Activated CD8-positive, alpha-beta memory T cell treated with anti-CD3 and anti-CD28 coated beads, Interleukin-2, amount 50 U/mL, for 1 hour (primary cell): ENCODE data around the gene BCL2.
"Not testable (repeated sequence)": the region's sequence is repeated elsewhere in the genome, so short reads cannot be mapped to it uniquely, and the experiment has no call there.

Source experiments
- DNase-seq: peaks from one replicate; pipeline ENCODE4 v3.0.0-alpha.2; 2020; ENCODE audit errors: extremely low read depth

Gene BCL2

DNA sequence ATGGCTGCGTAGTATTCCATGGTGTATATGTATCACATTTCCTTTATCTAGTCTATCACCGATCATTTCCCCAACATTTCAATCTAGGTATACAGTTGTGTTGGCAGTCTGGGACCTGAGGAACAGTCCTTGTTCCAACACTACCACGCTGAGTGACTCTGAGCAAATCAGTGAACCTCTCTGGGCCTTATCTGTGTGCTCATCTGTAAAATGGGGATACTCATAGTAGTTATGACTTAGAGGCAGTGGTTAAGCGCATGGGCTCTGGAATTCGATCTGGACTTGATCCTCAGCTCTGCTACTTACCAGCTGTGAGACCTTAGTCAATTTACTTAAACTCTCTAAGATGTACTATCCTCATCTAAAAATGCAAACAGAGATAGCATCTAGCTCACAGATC lies 85.1 kb downstream of the BCL2 start:
- DNase-seq: no peak

GRCh38 chr18:63233334-63233733 lies 86.2 kb downstream of the BCL2 start:
- DNase-seq: no peak

DNA sequence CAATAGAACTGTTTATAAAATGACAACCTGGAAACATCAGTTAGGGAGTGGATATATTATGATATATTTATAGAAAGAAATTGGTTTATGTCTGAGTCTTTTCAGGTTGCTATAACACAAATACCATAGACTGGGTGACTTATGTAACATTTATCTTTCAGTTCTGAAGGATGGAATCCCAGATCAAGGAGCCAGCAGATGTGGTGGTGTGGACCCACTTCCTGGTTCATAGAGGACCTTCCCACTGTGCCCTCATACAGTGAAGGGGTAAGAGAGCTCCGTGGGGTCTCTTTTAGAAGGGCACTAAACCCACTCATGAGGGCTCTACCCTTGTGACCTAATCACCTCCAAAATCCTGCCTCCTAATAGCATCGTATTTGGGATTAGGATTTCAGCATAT lies 86.7 kb downstream of the BCL2 start:
- no peak for DNase-seq

GRCh38 chr18:63229971-63230370 lies 89.6 kb downstream of the BCL2 start:
- DNase-seq: no peak

DNA sequence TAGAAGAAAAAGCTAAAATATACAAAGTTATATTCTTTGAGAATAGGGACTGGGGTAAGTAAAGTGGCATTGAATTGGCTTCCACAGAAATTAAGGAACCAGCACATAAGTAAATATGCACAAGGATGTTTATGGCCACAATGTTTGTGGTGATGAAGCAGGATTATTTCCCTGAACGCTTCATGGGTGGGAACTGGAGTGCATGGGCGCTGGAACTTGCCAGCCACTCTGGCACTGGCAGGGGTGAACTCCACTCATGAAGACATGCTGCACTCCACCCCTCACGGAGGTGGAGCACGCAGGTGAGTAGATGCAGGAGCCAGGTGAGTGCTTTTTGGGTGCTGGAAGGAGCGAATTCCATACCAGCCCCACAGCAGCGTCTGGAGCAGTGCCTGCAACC lies 94.1 kb downstream of the BCL2 start:
- DNase-seq: no peak

- no peak for DNase-seq
These were observed 94.9 kb downstream of the BCL2 start for GRCh38 chr18:63224630-63225029.

DNA sequence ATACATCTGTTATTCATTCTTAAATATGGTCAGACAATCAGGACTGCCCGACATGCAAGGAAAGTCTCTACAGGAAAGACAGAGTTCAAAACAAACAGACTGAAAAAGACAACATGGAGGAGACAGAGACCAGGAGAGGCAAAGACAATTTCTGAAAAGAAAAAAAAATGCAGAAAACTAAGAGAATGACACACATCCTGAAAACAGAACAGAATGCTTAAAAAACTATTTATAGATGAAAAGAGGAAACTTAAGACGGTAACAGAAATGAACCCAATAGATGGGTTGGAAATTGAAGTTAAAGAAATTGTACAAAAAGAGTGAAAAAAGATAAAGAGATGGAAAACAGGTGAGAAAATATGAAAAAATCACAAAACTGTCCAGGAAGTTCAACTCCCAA lies 95.7 kb downstream of the BCL2 start:
- DNase-seq: no peak

DNA sequence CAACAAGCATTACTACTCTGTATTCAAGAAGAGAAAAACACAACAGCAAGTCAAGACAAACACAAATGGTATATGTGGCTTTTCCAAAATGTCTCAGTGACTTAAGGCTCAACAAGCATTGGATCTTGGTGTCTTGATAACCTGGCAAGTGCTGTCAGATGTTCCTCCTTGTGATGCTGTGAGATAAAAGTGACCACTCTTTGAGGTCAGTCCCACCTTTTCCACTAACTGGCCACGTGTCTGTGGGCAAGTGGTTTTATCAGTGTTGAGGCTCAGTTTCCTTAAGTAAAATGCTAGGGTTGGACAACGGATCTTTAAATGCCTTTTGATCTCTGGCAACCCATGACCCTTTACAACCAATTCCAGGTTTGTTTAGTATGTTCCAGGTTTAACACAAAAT lies 98.7 kb downstream of the BCL2 start:
- DNase-seq: no peak

DNA sequence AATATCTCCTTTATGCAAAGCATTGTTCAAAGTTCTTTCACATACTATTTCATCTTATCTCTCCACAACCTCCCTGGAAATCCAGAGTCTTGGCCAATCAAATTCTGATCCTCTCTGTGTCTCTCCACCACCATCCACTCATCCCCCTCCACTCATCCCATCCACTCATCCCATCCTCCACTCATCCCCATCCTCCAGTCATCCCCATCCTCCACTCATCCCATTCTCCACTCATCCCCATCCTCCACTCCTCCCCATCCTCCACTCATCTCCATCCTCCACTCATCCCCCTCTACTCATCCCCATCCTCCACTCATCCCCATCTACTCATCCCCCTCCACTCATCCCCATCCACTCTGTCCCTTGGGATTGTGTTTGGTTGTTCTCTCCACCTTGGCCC lies 101.1 kb downstream of the BCL2 start:
- no peak for DNase-seq

DNA sequence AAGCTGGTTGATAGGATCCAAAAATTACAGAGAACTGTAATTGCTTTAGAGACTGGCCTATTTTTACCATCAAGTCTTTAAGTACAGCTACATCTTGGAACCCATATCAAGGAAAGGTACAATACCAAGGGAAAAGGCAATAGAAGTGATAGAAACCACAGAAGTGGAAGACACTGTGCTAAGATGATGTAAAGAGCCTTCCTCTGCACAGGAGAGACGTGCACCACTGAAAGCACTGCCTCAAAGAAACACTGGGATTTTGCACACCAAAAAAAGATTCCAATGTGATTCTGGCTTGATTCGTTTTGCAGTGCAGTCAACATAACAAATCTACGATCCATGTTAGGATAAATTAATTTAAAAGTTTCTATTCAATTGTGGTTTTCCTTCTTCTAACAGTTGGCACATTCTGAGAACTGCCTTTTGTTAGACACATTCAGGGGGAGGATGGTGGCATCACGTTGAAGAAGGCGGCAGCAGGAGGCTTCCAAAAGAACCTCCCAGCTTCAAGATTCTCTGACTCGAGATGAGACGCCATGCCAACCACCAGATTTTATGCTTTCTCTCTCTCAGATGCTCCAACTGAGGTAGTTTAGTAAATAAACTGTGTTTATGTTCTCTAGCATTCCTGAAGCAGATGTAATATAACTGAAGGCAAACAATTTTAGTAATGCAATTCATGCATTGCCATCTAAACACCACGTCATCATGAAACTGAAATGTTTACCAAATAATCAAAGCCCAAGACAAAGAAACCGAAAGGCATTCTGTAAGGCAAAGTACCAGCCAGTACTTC lies 102.9 kb downstream of the BCL2 start:
- DNase-seq: no peak

- no peak for DNase-seq
These were observed 105.5 kb downstream of the BCL2 start for GRCh38 chr18:63213936-63214671.

DNA sequence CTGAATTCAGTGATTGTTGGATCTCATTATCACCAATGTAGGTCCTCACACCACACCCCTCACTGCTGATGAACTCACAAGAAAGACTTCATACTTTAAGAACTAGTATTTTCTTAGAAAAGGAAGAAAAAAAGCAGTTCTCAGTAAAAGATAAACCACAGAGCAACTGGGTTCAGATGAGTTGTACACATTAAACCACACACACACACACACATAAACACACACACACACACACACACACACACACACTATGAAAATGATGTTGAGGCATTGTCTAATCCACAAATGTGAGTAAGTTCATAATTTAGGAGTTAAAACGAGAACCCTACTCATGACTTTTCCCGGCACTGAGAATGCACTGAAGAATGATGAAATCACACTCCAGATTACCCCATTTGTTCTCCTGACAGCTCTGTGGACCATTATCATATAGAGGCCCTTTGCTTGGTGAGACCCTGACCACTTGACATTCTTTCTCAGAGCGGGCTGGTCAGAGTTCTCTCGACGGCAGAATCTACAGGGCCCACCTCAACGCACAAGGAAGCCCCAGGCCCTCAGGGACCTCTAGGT lies 106.2 kb downstream of the BCL2 start:
- DNase-seq: no peak

DNA sequence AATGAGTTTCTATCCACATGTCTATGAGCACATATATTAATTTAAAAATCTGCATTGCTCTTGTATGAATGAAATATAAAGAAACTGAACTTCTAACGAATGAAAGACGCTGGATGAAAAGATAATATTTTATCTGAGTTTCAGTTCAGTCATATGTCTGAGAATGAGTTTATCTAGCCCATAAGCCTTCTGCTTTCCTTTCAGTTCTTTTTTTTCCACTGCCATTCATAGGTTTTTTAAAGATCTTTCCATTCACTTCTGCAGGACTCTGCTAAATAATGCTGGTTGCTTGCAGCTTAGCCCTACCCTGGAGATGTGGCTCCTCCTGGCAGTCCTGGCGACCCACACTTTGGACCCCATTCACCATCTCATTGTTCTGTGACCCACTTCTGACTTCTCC lies 109.0 kb downstream of the BCL2 start:
- no peak for DNase-seq

DNA sequence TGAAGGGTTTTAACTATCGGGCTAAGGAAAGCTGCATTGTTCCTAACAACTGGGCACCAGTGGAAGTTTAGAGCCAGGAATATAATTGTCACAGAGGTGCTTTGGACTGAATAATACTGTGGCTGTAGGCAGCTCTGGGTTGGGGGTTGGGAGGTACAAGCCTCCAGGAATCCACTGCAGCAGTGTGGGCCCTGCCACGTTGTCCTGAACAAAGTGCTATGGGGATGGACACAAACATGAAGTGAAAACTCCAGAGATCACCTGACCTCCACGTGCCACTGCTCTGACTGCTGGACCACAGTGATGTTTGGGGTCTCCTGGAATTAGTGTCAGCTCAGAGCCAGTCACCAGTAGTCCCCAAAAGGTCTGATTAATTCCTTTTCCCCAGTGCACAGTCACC lies 110.9 kb downstream of the BCL2 start:
- DNase-seq: no peak

DNA sequence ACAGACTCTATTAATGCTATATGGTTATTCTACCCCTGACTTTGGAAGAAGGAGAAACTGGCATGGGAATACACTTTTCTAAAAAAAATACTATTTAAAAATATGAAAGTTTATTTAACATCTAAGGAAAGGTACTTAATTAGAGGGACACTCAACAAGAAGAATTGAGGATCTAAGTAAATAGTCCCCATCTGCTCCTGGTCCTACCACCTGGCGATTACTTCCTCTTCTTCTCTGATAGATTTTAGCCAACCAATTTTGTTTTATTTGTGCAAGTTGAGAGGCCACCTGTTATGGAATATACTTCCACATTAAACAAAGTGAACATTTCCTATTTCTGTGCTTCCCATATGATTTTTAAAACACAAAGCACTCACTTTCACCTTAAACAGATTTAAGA lies 111.7 kb downstream of the BCL2 start:
- DNase-seq: no peak

DNA sequence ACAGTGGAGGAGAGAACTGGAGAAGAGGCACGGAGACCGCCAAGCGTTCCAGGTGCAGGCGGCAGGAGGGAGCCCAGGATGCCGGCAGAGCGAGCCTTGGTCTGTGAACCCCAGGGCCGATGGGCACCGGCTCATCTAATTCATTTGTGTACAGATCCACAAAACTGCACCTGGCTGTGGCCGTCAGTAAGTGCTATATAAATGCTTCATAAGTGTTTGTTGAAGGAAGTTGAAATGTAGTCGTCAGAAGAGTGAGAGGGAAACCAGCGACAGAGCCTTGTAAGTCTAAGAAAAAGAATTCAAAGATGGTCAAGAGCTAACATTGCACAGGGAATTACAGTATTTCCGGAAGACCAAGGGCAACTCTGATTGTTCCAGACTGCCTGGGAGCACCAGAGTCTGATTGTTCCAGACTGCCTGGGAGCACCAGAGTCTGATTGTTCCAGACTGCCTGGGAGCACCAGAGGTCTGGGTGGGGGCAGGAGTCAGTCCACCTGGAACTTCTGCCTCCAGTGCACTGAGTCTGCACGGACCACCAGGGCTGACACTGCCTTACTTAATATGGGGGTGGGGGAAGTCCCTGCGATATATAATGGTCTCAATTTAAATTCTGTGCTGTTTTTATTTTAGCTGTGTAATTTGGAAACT lies 112.3 kb downstream of the BCL2 start:
- no peak for DNase-seq

GRCh38 chr18:63206433-63207142 lies 113.0 kb downstream of the BCL2 start:
- DNase-seq: no peak

- DNase-seq: no peak
These were observed 113.7 kb downstream of the BCL2 start for GRCh38 chr18:63205791-63206252.

GRCh38 chr18:63203497-63203896 lies 116.1 kb downstream of the BCL2 start:
- DNase-seq: no peak

GRCh38 chr18:63202828-63203227 lies 116.7 kb downstream of the BCL2 start:
- DNase-seq: no peak

DNA sequence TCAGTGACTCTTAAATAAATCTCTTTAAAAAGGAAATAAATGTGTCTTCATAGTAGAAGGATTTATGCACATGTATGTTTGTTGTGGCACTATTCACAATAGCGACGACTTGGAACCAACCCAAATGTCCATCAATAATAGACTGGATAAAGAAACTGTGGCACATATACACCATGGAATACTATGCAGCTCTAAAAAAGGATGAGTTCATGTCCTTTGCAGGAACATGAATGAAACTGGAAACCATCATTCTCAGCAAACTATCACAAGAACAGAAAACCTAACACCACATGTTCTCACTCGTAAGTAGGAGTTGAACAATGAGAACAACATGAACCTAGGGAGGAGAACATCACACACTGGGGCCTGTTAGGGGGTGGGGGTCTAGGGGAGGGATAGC lies 118.1 kb downstream of the BCL2 start:
- not testable (repeated sequence) for DNase-seq

DNA sequence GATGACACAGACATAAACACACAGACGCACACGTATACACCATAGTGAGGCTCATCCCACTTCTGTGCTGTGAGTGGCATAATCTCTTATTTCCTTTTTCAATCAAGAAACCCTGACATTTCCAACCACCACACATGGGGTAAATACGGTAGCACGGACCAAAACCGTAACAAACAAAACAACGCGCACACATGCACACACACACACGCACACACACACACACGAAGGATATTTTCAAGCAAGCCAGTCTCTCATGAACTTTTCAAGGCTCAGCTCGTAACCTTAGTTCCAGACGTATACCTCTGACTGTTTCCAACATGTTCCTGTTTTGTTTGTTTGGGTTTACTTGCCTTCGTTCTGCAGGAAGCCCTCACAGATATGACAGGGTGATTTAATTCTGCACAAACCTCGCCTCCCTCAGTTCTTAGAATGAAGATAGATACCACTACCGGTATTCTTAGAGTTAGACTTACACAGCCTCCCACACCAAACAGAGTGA lies 119.8 kb downstream of the BCL2 start:
- peak; percentile 32 for DNase-seq
